Hematopoietic multipotent progenitor cell treated with erythropoietin and hydrocortisone succinate and interleukin-3 and kit ligand, for 6 days (in vitro differentiated cells): ENCODE measurements around the gene RALB.

Source experiments
- DNase-seq: peaks from one replicate; pipeline ENCODE4 v3.0.0-alpha.2; 2015

RALB gene

DNA sequence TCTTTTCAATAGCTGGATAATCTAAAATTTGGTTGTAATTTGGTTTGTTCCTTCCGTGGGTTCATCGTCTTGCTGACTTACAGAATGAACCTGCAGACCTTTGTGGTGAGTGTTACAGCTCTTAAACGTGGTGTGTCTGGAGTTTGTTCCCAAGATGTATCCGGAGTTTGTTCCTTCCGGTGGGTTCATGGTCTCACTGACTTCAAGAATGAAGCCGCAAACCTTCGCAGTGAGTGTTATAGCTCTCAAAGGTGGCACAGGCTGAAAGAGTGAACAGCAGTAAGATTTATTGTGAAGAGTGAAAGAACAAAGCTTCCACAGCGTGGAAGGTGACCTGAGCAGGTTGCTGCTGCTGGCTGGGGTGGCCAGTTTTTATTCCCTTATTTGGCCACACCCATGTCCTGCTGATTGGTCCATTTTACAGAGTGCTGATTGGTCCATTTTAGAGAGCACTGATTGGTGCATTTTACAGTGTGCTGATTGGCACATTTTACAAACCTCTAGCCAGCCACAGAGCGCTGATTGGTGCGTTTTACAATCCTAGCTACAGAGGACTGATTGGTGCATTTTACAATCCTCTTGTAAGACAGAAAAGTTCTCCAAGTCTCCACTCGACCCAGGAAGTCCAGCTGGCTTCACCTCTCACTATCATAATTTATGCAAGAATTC lies 16.6 kb downstream of the RALB start:
- DNase-seq: no peak

DNA sequence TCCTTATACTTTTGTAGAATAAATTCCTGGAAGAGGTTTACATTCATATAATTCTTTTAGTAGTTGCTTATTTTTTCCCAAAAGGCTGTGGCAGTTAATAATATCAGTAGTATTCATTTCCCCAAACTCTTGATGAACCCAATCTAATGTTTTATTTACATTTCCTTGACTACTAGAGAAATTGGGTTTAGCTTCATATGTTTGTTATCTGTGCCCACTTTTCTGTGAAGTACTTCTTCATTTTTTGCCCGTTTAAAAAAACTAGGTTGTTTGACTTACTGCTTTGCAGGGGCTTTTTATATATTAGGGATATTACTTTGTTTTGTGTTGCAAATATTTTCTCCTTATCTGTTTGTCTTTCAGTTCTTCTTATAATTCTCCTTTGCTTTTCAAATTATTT lies 17.2 kb downstream of the RALB start:
- no peak for DNase-seq

DNA sequence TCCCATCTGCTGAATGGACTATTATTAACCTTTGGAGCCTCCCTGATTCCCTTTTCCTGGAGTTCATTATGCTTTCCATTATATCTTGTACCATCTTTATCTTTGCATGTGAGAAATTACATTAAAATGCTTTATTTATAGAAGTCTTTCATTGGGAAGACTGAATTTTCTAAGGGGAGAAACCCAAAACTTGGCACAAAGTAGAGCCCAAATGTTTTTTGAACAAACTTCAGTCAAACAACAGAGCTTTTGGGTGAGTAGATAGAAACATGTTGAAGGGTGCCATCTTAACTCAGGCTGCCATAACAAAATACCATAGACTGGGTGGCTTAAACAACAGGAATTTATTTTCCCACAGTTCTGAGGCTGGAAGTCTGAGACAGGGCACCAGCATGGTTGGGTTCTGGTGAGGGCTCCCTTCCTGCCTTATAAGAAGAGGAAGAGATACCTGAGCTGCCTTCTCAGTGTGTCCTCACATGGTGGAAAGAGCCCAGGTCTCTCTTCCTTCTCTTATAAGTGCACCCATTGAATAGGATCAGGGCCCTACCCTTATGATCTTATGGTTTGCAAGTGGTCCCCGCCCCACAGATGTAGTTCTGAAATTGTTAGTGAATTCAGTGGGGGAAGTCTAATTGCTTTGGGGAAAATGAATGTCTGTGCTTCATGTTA lies 19.2 kb downstream of the RALB start:
- DNase-seq: no peak

DNA sequence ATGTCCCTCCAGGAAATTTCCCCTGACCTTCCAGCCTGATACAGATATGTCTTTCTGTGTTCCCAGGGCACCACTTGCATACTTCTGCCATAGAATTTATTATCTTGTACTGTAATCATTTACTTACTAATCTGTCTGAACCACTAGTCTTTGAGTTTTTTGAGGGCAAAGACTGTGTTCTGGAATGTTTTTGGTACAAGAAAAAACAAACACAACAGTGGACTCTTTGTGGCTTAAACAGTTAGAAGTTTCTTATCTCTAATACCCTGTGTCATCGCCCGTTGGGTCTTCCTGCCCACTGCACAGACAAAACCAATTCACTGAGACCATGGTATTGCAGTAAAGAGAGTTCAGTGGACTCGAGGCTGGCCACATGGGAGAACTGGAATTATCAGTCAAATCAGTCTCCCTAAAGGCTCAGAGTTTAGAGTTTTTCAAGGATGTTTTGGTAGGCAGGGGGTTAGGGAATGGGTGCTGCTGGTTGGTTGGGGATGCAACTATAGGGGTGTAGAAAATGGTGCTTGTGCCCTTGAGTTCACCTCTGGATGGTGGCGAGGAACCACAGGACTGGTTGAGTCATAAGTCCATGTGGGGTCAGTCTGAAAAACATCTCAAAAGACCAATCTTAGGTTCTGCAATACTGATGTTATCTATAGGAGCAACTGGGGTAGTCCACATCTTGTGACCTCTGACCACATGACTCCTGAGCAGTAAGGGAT lies 20.3 kb downstream of the RALB start:
- no peak for DNase-seq

DNA sequence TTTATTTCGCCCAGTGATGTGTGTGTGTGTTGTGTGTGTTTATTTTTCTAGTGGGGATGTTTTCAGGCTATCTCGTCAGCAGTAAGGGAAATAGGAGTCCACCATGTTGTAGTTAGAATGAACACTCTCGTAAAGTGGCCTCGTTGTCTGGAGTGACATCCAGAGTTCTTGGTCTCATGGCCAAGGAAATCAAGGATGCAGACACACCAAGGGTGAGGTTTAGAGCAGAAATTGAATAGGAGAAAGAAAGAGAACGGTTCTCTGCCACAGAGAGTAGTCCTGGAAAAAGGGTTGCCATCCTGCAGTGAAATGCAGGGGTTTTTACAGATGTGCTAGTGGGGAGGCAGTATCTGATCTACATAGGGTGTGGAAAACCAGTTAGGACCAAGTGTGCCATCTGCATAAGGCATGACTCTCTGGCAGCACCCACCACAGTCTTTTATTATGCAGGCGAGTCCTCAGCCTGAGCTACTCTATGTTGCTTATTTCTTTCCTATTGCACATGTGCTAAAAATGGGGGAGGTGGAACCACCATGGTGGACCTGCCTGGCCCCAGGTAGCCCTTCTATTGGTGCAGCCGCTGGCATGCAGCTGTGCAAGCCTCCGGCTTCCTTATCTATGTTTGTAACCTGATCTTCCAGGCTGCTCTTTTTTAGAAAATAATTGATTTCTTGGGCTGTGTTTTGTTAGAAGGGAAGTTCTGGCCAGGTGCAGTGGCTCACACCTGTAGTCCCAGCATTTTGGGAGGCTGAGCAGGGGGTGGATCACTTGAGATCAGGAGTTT lies 23.2 kb downstream of the RALB start:
- DNase-seq: no peak

- no peak for DNase-seq
These were observed 25.0 kb downstream of the RALB start for GRCh38 chr2:120277505-120278205.

DNA sequence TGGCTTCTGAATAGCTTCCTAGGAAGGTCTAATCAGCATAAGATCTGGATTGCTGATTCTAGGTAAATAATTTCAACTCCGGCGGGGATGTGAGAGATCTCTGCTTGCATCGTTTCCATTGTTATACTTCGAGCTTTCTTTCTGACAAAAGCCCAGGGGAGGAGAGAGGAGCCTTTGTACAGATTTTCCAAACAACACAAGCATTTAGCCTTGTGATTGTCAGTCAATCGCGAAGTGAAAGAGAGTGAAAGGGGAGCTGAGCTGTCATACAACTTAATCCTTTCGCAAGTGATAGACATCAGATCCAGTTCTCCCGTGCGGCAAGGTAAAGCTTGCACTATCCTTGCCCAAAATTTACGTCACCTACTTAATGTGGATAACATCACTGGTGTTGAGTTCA lies 26.2 kb downstream of the RALB start:
- no peak for DNase-seq

DNA sequence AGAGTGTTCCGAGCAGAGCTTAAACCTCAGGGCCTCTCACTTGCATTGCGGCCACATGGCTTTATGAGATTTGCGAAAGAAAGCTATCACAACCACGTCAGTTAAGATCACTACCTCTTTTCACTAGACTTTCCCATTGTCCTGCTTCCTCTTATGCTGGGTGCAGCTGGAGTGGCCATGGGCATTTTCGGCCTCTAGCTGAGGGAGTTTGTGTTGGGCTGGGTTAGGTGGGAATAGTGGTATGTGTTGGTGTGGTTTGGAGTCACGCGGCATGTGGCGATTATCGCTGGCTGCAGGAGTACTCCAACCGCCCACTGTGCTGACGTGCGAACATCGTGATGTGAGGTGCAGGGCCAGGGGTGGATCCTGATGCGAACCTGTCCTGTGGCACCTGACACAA lies 27.1 kb downstream of the RALB start:
- no peak for DNase-seq

DNA sequence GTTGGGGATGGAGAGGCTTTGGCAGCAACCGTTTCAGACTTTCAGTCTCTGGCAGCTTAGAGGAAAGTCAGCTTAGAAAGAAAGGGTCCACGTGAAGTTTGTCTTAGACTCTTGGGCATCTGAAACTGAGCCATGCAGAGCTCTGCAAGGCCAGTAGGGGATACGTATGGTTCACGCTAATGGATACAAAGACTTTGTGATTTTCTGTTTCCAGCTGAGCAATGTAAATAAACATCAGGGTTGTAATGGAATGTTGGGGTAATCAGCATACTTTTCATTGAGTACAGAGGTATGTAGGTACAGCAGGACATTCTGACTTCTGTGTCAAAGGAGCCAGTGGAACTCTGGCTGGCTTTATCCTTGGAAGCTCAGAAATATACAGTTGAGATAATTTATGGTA lies 31.0 kb downstream of the RALB start:
- DNase-seq: no peak

GRCh38 chr2:120285056-120285455 lies 32.4 kb downstream of the RALB start:
- DNase-seq: no peak

GRCh38 chr2:120287183-120288015 lies 34.7 kb downstream of the RALB start:
- DNase-seq: no peak

DNA sequence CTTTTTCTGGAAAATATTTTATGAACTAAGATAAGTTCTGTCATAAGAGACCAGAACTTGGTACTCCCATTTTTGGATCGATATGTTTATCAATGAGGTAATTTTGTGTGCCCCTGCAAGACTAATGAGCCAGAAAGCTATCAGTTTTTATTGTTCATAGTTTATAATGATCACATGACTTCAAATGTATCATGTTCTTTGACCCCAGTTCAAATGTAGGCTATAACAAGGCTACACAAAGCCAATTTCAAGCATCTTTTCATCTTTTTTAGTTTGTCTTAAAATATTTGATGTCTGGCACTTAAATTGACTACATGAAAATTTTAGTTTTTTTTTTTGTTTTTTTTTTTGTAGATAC lies 35.3 kb downstream of the RALB start:
- no peak for DNase-seq

DNA sequence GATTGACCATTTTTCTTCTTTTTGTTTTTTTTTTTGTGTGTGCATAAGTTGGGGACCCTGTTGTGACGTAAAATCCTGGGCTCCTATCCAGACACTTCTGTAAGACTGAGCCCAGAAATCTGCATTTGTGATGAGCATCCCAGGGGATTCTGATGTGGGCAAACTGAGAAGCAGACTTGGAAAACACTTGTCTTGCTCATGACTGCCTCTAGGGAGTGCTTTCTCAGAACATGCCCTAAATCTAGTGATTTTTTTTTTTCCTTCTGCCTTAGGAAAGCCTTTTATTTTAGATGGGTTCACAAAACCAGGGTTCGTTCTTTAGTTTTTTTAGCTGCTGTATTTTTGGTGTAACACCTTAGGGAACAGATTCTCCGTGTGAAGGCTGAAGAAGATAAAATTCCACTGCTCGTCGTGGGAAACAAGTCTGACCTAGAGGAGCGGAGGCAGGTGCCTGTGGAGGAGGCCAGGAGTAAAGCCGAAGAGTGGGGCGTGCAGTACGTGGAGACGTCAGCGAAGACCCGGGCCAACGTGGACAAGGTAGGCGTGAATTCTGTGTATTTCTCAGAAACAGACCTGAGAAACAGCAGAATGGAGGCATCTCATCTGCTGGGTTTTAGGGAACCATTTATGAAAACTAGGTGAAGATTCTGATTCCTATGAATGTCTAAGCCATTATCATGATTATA lies 36.7 kb downstream of the RALB start:
- DNase-seq: no peak

DNA sequence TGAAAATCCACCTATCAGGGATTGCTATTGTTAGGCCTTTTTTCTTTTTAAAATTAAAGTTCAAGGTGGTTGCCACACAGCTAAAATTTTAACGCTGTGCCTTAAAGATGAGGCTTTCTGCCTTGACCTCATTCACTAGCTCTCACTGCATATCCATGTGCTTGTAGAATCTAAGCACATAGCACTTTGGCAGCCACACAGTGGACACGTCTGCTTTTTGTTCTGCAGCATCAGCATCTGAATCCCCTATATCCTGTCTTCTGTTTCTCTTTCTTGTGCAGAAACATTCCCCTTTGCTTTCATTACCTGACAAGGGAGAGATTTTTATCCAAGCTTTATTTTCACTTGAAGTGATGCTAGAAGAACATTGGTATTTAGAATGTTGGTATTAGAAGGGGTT lies 38.1 kb downstream of the RALB start:
- no peak for DNase-seq

- peak; percentile 95 for DNase-seq
These were observed 39.0 kb downstream of the RALB start for GRCh38 chr2:120291401-120292311.

DNA sequence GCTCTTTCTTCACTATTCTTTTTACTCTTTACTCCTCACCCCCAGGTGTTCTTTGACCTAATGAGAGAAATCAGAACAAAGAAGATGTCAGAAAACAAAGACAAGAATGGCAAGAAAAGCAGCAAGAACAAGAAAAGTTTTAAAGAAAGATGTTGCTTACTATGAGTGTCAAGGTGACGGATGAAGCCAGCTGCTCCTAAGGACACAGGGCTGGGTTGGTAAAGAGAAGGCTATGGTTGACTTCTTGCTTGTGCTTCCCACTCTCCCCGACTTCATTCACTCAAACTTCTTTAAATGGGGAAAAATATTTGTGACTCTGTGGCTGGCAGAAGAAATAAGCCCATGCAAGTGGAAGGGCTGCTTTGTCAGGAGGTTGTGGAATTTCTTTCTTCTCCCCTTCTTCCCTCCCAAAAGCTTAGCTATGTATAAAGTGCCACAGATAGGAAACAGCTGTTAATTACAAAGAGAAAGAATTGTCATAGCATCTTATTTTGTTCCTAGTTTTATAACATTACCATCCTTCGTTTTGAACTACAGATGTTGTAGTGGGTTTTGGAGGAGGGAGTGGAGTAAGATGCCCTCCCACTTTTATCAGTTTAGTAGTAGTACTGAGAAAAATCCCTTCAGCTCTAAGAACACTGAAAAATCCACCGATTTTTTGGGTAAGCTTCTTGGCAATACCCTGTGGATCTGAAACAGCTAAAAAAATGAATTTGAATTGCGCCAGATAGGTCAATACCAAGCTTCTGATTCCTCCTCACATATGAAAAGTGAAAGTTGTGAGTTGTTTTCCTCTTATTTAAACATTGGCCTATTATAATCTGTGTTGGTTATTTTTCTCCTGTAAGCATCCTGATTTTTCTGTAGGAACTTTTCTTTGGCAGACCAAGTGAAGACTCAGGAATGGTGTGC lies 40.7 kb downstream of the RALB start:
- no peak for DNase-seq

- DNase-seq: no peak
These were observed 41.3 kb downstream of the RALB start for GRCh38 chr2:120294008-120294340.

- DNase-seq: no peak
These were observed 45.7 kb downstream of the RALB start for GRCh38 chr2:120298173-120298835.

GRCh38 chr2:120299004-120299403 lies 46.4 kb downstream of the RALB start:
- no peak for DNase-seq
